Endothelial cell of umbilical vein (primary cell): Measurements from ENCODE around the gene ANP32A.

ENCODE experiments used
- POLR2A ChIP-seq: IDR thresholded peaks from 2 replicates; pipeline ENCODE4 v1.6.1; 2012; ENCODE audit warnings: low read depth, mild to moderate bottlenecking, control low read depth, low read length
- POLR2AphosphoS5 ChIP-seq: IDR thresholded peaks from 2 replicates; pipeline ENCODE4 v1.6.1; 2012; ENCODE audit warnings: low read depth, mild to moderate bottlenecking, control low read depth, low read length, moderate library complexity; ENCODE audit not compliant: insufficient read depth
- TF ChIP-seq, protein P1 (sequence below), 2 donors: IDR thresholded peaks; 1 replicate in 1 of 2; 2 replicates in 1 of 2; pipeline ENCODE4 v1.5.1; 2011; ENCODE audit warnings: low read length in 2 of 2, mild to moderate bottlenecking in 2 of 2, moderate library complexity in 2 of 2, control low read depth in 1 of 2, inconsistent platforms in 1 of 2, low read depth in 1 of 2; ENCODE audit not compliant: insufficient read depth in 1 of 2; ENCODE audit errors: extremely low read depth in 1 of 2

DNA sequence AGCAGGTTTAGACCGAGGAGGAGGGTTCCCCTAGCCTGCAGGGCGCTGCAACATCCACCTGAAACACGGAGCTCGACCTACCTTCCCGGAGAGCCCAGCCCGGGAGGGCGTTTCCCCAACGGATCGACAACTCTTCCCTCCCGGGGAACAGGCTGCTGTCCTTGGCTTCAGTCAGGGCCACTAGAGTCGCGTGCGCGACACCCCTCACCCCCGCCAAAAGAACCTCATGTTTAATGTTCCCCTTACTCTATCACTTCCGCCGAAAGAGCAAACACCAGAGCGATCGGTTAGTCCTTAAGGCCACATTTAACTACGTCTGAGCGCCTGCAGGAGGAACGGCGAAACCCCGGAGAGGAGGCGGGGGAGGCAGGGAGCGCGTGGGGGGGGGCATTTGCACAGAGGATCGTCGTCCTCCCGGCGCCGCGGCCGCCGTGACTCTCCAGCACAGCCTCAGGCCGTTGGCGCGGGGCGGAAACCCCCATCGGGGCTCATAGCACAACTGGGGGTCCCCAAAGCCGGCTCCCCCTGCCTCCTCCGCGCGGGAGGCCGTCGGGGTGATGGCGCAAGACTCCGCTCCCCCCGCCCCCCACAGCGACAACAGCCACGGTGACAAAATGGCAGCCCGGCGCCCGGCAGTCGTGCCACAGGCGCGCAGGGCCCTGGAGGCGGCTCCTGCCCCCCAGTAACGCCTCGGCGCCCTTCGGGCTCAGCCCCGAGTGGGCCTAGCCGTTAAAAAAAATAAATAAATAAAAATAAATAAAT, 3.2 kb downstream of the ANP32A start:
- TF ChIP-seq, protein P1, sequence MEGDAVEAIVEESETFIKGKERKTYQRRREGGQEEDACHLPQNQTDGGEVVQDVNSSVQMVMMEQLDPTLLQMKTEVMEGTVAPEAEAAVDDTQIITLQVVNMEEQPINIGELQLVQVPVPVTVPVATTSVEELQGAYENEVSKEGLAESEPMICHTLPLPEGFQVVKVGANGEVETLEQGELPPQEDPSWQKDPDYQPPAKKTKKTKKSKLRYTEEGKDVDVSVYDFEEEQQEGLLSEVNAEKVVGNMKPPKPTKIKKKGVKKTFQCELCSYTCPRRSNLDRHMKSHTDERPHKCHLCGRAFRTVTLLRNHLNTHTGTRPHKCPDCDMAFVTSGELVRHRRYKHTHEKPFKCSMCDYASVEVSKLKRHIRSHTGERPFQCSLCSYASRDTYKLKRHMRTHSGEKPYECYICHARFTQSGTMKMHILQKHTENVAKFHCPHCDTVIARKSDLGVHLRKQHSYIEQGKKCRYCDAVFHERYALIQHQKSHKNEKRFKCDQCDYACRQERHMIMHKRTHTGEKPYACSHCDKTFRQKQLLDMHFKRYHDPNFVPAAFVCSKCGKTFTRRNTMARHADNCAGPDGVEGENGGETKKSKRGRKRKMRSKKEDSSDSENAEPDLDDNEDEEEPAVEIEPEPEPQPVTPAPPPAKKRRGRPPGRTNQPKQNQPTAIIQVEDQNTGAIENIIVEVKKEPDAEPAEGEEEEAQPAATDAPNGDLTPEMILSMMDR (IDR thresholded peaks at IDR 0.05; ENCODE audit: extremely low read depth in 1 of 2, insufficient read depth in 1 of 2, low read depth in 1 of 2, low read length in 2 of 2), result no peak
- TF ChIP-seq POLR2A (no peak), POLR2AphosphoS5 (no peak)
